NCI-H2029 (cell line): ENCODE data around the gene SDC1.

Source experiments
- DNase-seq: peaks from one replicate; lab custom pipeline; 2025; lab: John Stamatoyannopoulos, UW

SDC1 gene

GRCh38 chr2:20213651-20214565 lies 11.0 kb downstream of the SDC1 start:
- peak; percentile 67 for DNase-seq

- no peak for DNase-seq
Observed at GRCh38 chr2:20212871-20213503, 11.9 kb downstream of the SDC1 start.

GRCh38 chr2:20212459-20212870 lies 12.5 kb downstream of the SDC1 start:
- no peak for DNase-seq

GRCh38 chr2:20211860-20212458 lies 13.0 kb downstream of the SDC1 start:
- no peak for DNase-seq

GRCh38 chr2:20211420-20211819 lies 13.5 kb downstream of the SDC1 start:
- no peak for DNase-seq

GRCh38 chr2:20210462-20210861 lies 14.5 kb downstream of the SDC1 start:
- DNase-seq: no peak

GRCh38 chr2:20209373-20210109 lies 15.4 kb downstream of the SDC1 start:
- DNase-seq: no peak

GRCh38 chr2:20208476-20208859 lies 16.5 kb downstream of the SDC1 start:
- DNase-seq: no peak

- no peak for DNase-seq
Observed at GRCh38 chr2:20207051-20207450, 17.9 kb downstream of the SDC1 start.

GRCh38 chr2:20205915-20206524 lies 18.9 kb downstream of the SDC1 start:
- no peak for DNase-seq

- DNase-seq: no peak
Observed at GRCh38 chr2:20205069-20205468, 19.9 kb downstream of the SDC1 start.

GRCh38 chr2:20203521-20204225 lies 21.3 kb downstream of the SDC1 start:
- no peak for DNase-seq

- DNase-seq: no peak
Observed at GRCh38 chr2:20203072-20203471, 21.9 kb downstream of the SDC1 start.

GRCh38 chr2:20201671-20202070 lies 23.3 kb downstream of the SDC1 start:
- no peak for DNase-seq

GRCh38 chr2:20200697-20201555 lies 24.0 kb downstream of the SDC1 start:
- DNase-seq: no peak

- no peak for DNase-seq
Observed at GRCh38 chr2:20199633-20200270, 25.2 kb downstream of the SDC1 start.

- no peak for DNase-seq
Observed at GRCh38 chr2:20198796-20199632, 25.9 kb downstream of the SDC1 start.

GRCh38 chr2:20198001-20198400 lies 26.9 kb downstream of the SDC1 start:
- DNase-seq: peak; percentile 95

GRCh38 chr2:20197192-20197591 lies 27.7 kb downstream of the SDC1 start:
- DNase-seq: no peak
